Neural progenitor cell (in vitro differentiated cells): ENCODE measurements around the gene ADCY2. TPM values are rescaled to one million over a fixed set of nuclear protein-coding genes. Genes with fewer than 3 reads are reported as not detected.

Experiments
- DNase-seq: peaks from one replicate; pipeline ENCODE4 v3.0.0-alpha.2; 2016; ENCODE audit warnings: low spot score
- H2AFZ ChIP-seq: fragments of 200-600 bp; sonication (generic); replicated peaks from 2 replicates; pipeline ENCODE4 v1.6.1; 2016; ENCODE audit warnings: antibody characterized with exemption
- H3F3A ChIP-seq: fragments of 200-600 bp; sonication (generic); 2 replicates; pipeline ENCODE4 v1.6.1; 2016; ENCODE audit warnings: antibody characterized with exemption, low read depth
- H3K27ac ChIP-seq: fragments of 200-600 bp; sonication (generic); 2 replicates; pipeline ENCODE4 v1.5.1; 2016; ENCODE audit warnings: mild to moderate bottlenecking
- H3K27me3 ChIP-seq: fragments of 200-600 bp; sonication (generic); 2 replicates; pipeline ENCODE4 v1.6.1; 2016; ENCODE audit warnings: mild to moderate bottlenecking, moderate library complexity
- H3K36me3 ChIP-seq: fragments of 200-600 bp; sonication (generic); 2 replicates; pipeline ENCODE4 v1.5.1; 2016
- H3K4me1 ChIP-seq: fragments of 200-600 bp; sonication (generic); 2 replicates; pipeline ENCODE4 v1.6.1; 2016; ENCODE audit warnings: mixed run types
- H3K4me2 ChIP-seq: fragments of 200-600 bp; sonication (generic); 2 replicates; pipeline ENCODE4 v1.6.1; 2016
- H3K4me3 ChIP-seq: fragments of 200-600 bp; sonication (generic); 2 replicates; pipeline ENCODE4 v1.5.1; 2016
- H3K79me2 ChIP-seq: fragments of 200-600 bp; sonication (generic); 2 replicates; pipeline ENCODE4 v1.6.1; 2016; ENCODE audit warnings: low read depth
- H3K9ac ChIP-seq: fragments of 200-600 bp; sonication (generic); 2 replicates; pipeline ENCODE4 v1.6.1; 2016
- H3K9me3 ChIP-seq: fragments of 200-600 bp; sonication (generic); 2 replicates; pipeline ENCODE4 v1.5.1; 2016; ENCODE audit warnings: low read depth
- H4K20me1 ChIP-seq: fragments of 200-600 bp; sonication (generic); 2 replicates; pipeline ENCODE4 v1.6.1; 2016; ENCODE audit warnings: low read depth
- H3K27ac Mint-ChIP-seq: 3 replicates; pipeline ENCODE4 v1.8.0; 2021; ENCODE audit warnings: mixed read lengths
- H3K27me3 Mint-ChIP-seq: 2 replicates; pipeline ENCODE4 v1.8.0; 2022; ENCODE audit warnings: low read depth, mild to moderate bottlenecking, inconsistent platforms, moderate library complexity, mixed read lengths; ENCODE audit not compliant: insufficient read depth
- H3K36me3 Mint-ChIP-seq: 3 replicates; pipeline ENCODE4 v1.8.0; 2021; ENCODE audit warnings: mixed read lengths
- H3K4me1 Mint-ChIP-seq: 3 replicates; pipeline ENCODE4 v1.8.0; 2021; ENCODE audit warnings: mixed read lengths
- H3K4me3 Mint-ChIP-seq: 3 replicates; pipeline ENCODE4 v1.8.0; 2021; ENCODE audit warnings: mild to moderate bottlenecking, moderate library complexity, mixed read lengths
- H3K9me3 Mint-ChIP-seq: 3 replicates; pipeline ENCODE4 v1.8.0; 2020; ENCODE audit warnings: mixed read lengths
- EZH2 ChIP-seq: fragments of 200-600 bp; sonication (generic); IDR thresholded peaks from 2 replicates; pipeline ENCODE4 v1.6.1; 2017; ENCODE audit warnings: antibody characterized with exemption, mild to moderate bottlenecking, moderate library complexity
- EZH2phosphoT487 ChIP-seq: fragments of 200-600 bp; sonication (generic); IDR thresholded peaks from 2 replicates; pipeline ENCODE4 v1.6.1; 2017; ENCODE audit warnings: antibody characterized with exemption
- total RNA-seq: library from RNA; depleted of rRNA; stranded (reverse); fragments of >200 nt; gene quantifications from 2 replicates; pipeline ENCODE4 v1.2.3, GENCODE V29; 2015; ENCODE audit warnings: low replicate concordance
- TF ChIP-seq, protein P1 (sequence below): fragments of 200-600 bp; sonication (generic); IDR thresholded peaks from 2 replicates; pipeline ENCODE4 v1.5.1; 2017; ENCODE audit warnings: antibody characterized with exemption, mild to moderate bottlenecking

The ADCY2 gene
- total RNA-seq, 1 donor from 2014 or later, result 1.2 TPM

DNA sequence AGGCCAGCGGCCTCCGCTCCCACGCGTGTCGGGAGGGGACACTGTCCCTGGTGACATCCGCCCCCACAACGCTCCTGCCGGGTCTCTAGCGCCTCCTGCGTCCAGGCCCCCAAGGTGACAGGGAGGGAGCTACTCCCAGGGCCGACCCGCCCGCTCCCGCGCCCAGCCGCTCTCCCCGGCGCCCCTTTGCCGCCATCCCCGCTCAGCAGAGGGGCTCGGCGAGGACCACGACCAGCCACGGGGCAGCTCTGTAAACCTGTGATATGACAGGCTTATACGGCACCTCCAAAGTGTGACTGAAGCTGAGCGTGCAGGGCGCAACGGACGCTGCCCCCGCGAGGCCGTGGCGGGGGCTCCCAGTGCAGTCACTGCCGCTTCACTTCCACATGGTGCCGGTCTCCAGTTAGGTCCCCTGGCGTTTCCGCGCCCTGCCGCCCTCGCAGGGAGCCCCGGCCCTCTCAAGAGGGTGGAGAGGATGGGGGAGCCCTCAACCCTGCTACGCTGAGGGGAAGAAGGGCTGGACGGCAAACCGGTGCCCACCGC is 978 bp upstream of the ADCY2 start:
- Histone ChIP-seq H4K20me1 (no peaks in the 10 kb centered on the region), H3K36me3 (no peaks in the 10 kb centered on the region), H3F3A (peaks cover 5% of the 10 kb centered on the region), H3K9me3 (no peaks in the 10 kb centered on the region), H3K27me3 (peaks cover 46% of the 10 kb centered on the region), H3K4me3 (peak overlapping the region; percentile 50), H3K4me2 (peak overlapping the region; percentile 84), H3K79me2 (peaks cover 4% of the 10 kb centered on the region), H3K27ac (no peak overlapping the region), H2AFZ (peak overlapping the region; percentile 89), H3K4me1 (no peaks in the 10 kb centered on the region), H3K9ac (no peak overlapping the region)
- peak overlapping the region; percentile 83 for H3K4me3 Mint-ChIP-seq
- H3K36me3 Mint-ChIP-seq, result no peaks in the 10 kb centered on the region
- peak; percentile 88 for TF ChIP-seq EZH2
- TF ChIP-seq, protein P1, sequence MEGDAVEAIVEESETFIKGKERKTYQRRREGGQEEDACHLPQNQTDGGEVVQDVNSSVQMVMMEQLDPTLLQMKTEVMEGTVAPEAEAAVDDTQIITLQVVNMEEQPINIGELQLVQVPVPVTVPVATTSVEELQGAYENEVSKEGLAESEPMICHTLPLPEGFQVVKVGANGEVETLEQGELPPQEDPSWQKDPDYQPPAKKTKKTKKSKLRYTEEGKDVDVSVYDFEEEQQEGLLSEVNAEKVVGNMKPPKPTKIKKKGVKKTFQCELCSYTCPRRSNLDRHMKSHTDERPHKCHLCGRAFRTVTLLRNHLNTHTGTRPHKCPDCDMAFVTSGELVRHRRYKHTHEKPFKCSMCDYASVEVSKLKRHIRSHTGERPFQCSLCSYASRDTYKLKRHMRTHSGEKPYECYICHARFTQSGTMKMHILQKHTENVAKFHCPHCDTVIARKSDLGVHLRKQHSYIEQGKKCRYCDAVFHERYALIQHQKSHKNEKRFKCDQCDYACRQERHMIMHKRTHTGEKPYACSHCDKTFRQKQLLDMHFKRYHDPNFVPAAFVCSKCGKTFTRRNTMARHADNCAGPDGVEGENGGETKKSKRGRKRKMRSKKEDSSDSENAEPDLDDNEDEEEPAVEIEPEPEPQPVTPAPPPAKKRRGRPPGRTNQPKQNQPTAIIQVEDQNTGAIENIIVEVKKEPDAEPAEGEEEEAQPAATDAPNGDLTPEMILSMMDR, result peak; percentile 55
- TF ChIP-seq EZH2phosphoT487, result peak; percentile 50
- H3K9me3 Mint-ChIP-seq, result no peaks in the 10 kb centered on the region
- peaks cover 23% of the 10 kb centered on the region for H3K27me3 Mint-ChIP-seq
- H3K4me1 Mint-ChIP-seq, result peaks cover 36% of the 10 kb centered on the region
- H3K27ac Mint-ChIP-seq, result no peak overlapping the region
- DNase-seq, result peak; percentile 65

DNA sequence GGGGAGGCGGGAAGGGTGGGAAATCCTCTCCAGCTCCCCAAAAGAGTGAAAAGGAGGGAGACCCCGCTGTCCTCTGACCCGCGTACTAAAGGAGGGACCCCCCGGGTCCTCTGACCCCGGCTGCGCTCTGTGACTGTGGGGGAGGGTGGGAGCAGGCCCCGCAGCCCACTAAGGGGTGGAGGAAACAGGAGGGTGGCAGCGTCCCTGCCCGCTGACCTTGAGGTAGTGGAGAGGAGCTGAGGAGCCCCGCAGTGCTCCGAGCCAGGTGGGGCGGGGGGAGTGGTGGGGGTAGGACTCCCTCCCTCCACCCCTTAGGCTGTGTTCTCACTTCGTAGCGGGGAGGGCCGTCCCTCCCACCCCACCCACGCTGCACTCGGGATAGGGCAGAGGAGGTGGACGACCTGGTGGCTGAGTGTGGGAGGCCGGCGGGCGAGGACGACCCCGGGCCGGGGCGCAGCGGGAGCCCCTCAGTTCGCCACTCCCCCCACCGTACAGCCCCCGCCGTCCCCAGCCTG is 449 bp upstream of the ADCY2 start:
- H3K4me3 Mint-ChIP-seq, result peak overlapping the region; percentile 83
- no peak overlapping the region for H3K27ac Mint-ChIP-seq
- Histone ChIP-seq H3K36me3 (no peaks in the 10 kb centered on the region), H4K20me1 (no peaks in the 10 kb centered on the region), H2AFZ (peak overlapping the region; percentile 89), H3F3A (peaks cover 5% of the 10 kb centered on the region), H3K79me2 (peaks cover 9% of the 10 kb centered on the region), H3K27ac (no peak overlapping the region), H3K27me3 (peaks cover 46% of the 10 kb centered on the region), H3K9ac (no peak overlapping the region), H3K4me1 (no peaks in the 10 kb centered on the region), H3K4me2 (peak overlapping the region; percentile 84), H3K9me3 (no peaks in the 10 kb centered on the region), H3K4me3 (peak overlapping the region; percentile 50)
- no peaks in the 10 kb centered on the region for H3K36me3 Mint-ChIP-seq
- peaks cover 36% of the 10 kb centered on the region for H3K4me1 Mint-ChIP-seq
- no peak for TF ChIP-seq EZH2phosphoT487
- TF ChIP-seq, protein P1, result no peak
- peak; percentile 28 for TF ChIP-seq EZH2
- DNase-seq, result no peak
- no peaks in the 10 kb centered on the region for H3K9me3 Mint-ChIP-seq
- H3K27me3 Mint-ChIP-seq, result peaks cover 23% of the 10 kb centered on the region

DNA sequence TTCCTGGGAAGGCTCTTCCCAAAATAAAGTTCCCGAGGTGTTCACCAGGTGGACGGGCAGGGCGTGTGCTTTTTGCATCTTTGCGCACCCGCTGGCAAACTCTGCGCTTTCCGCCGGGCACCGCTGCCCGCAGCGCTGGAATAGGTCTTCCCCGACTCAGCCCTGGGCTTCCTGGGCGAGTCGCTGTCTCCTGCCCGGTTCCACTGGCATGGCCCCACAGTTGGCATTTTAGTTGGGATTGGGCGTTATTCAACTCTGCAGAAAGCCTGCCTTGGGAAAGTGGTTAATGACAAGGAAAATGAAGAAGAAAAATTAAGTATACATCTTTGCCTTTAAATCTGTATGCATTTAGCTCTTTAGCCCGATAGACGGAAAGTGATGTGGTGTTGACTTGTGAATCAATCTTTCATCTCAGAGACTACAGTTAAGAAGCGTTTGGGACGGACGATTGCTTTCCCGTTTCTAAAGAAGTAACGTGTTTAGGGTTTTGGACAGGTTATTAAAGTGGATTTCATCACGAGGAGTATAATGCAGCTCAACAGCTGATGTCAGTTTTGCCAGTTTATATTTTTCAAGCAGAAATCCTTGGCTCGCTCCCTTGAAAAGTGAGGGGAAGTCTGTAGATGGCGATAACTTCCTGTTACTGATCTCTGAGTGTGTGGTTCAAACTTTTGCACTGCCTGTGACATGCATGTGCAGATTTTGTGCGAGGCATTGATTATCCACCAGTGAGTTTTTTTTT is 946 bp downstream of the ADCY2 start:
- no peaks in the 10 kb centered on the region for H3F3A ChIP-seq
- H3K9me3 Mint-ChIP-seq, result no peaks in the 10 kb centered on the region
- H4K20me1 ChIP-seq, result no peaks in the 10 kb centered on the region
- peaks cover 23% of the 10 kb centered on the region for H3K27me3 Mint-ChIP-seq
- peak overlapping the region; percentile 67 for H3K4me3 ChIP-seq
- H3K79me2 ChIP-seq, result peaks cover 10% of the 10 kb centered on the region
- H3K27ac ChIP-seq, result no peak overlapping the region
- H2AFZ ChIP-seq, result peak overlapping the region; percentile 90
- no peaks in the 10 kb centered on the region for H3K9me3 ChIP-seq
- peaks cover 27% of the 10 kb centered on the region for H3K4me1 Mint-ChIP-seq
- peak overlapping the region; percentile 89 for H3K4me3 Mint-ChIP-seq
- TF ChIP-seq EZH2phosphoT487 (peak; percentile 70), EZH2 (peak; percentile 75)
- TF ChIP-seq, protein P1, result peak; percentile 29
- H3K36me3 Mint-ChIP-seq, result no peaks in the 10 kb centered on the region
- no peaks in the 10 kb centered on the region for H3K36me3 ChIP-seq
- peaks cover 46% of the 10 kb centered on the region for H3K27me3 ChIP-seq
- no peak overlapping the region for H3K9ac ChIP-seq
- DNase-seq, result peak; percentile 40
- peak overlapping the region; percentile 98 for H3K4me2 ChIP-seq
- no peaks in the 10 kb centered on the region for H3K4me1 ChIP-seq
- no peak overlapping the region for H3K27ac Mint-ChIP-seq
